SU-DHL-6 (cell line): ENCODE results near the gene PYDC1.

Experiments used
- H2AFZ ChIP-seq: fragments of 200-600 bp; sonication (generic); 2 replicates; pipeline ENCODE4 v1.6.1; 2014; ENCODE audit warnings: low read depth, mild to moderate bottlenecking, moderate library complexity, mixed read lengths, antibody characterized with exemption, low read length; ENCODE audit not compliant: severe bottlenecking
- H3F3A ChIP-seq: fragments of 200-600 bp; shearing (Covaris generic); 2 replicates; pipeline ENCODE4 v1.6.0; 2016; ENCODE audit warnings: antibody characterized with exemption, mild to moderate bottlenecking; ENCODE audit not compliant: insufficient read depth
- H3K27ac ChIP-seq: fragments of 200-600 bp; sonication (generic); 2 replicates; pipeline ENCODE4 v1.5.1; 2016; ENCODE audit warnings: low read depth, mild to moderate bottlenecking, low read length, moderate library complexity, mixed read lengths
- H3K27me3 ChIP-seq: fragments of 200-600 bp; sonication (generic), shearing (Covaris generic); 2 replicates; pipeline ENCODE4 v1.6.0; 2014; ENCODE audit warnings: mild to moderate bottlenecking, low read length
- H3K36me3 ChIP-seq: fragments of 200-600 bp; sonication (generic); 2 replicates; pipeline ENCODE4 v1.6.1; 2014; ENCODE audit warnings: mild to moderate bottlenecking, low read length, mixed read lengths
- H3K4me2 ChIP-seq: fragments of 300-600, 200-600 bp; shearing (Covaris generic), sonication (generic); 2 replicates; pipeline ENCODE4 v1.6.0; 2014; ENCODE audit warnings: low read length, low read depth, mild to moderate bottlenecking; ENCODE audit not compliant: poor library complexity, severe bottlenecking
- H3K4me3 ChIP-seq: fragments of 200-600 bp; sonication (generic); 2 replicates; pipeline ENCODE4 v1.5.1; 2014; ENCODE audit warnings: antibody characterized with exemption, low read length, mild to moderate bottlenecking, mixed read lengths; ENCODE audit not compliant: insufficient read depth, poor library complexity, severe bottlenecking
- H3K79me2 ChIP-seq: fragments of 200-600 bp; sonication (generic); 2 replicates; pipeline ENCODE4 v1.6.1; 2014; ENCODE audit warnings: mild to moderate bottlenecking, low read length, moderate library complexity; ENCODE audit not compliant: insufficient read depth
- H3K9ac ChIP-seq: fragments of 200-600 bp; sonication (generic); 2 replicates; pipeline ENCODE4 v1.7.0; 2014; ENCODE audit warnings: mild to moderate bottlenecking, low read length
- H3K9me2 ChIP-seq: fragments of 200-600 bp; sonication (generic); replicated peaks from 2 replicates; pipeline ENCODE4 v1.6.1; 2014; ENCODE audit warnings: low read length; ENCODE audit not compliant: insufficient read depth
- H3K9me3 ChIP-seq: fragments of 200-600 bp; sonication (generic); 2 replicates; pipeline ENCODE4 v1.6.1; 2014; ENCODE audit warnings: low read length, mixed read lengths; ENCODE audit not compliant: insufficient read depth
- H4K20me1 ChIP-seq: fragments of 200-600 bp; sonication (generic); 2 replicates; pipeline ENCODE4 v1.6.1; 2014; ENCODE audit warnings: low read depth, mild to moderate bottlenecking, antibody characterized with exemption, low read length, moderate library complexity, mixed read lengths
- EZH2phosphoT487 ChIP-seq: fragments of 200-600 bp; sonication (generic), shearing (Covaris generic); conservative IDR thresholded peaks from 2 replicates; pipeline ENCODE4 v1.6.1; 2018; ENCODE audit warnings: mild to moderate bottlenecking, antibody characterized with exemption, low read length, moderate library complexity, mixed read lengths
- TF ChIP-seq, protein P1 (sequence below): fragments of 200-600 bp; sonication (generic); IDR thresholded peaks from one replicate; pipeline ENCODE4 v1.5.1; 2017; ENCODE audit warnings: antibody characterized with exemption, mild to moderate bottlenecking, low read length, moderate library complexity; ENCODE audit not compliant: insufficient read depth, poor library complexity, severe bottlenecking

Gene PYDC1

DNA sequence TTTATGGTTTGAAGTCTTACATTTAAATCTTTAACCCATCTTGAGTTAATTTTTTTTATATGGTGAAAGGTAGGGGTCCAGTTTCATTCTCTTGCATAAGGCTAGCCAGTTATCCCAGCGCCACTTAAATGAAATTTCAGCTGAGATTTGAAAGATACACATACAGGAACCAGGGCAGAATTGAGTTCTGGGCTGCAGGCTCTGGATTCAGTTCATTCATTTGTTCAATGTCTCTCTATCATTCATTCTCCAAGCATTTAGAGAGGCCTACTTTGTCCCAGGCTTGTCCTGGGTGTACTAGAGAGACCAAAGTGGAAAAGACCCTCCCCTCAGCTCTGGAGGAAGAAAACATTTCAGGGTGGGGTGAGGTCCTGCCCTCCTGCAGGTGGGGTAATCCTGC is 3.6 kb downstream of the PYDC1 start:
- no peaks in the 10 kb centered on the region for H3K9me2 ChIP-seq
- no peaks in the 10 kb centered on the region for H3F3A ChIP-seq
- no peak overlapping the region for H3K4me3 ChIP-seq
- TF ChIP-seq, protein P1, sequence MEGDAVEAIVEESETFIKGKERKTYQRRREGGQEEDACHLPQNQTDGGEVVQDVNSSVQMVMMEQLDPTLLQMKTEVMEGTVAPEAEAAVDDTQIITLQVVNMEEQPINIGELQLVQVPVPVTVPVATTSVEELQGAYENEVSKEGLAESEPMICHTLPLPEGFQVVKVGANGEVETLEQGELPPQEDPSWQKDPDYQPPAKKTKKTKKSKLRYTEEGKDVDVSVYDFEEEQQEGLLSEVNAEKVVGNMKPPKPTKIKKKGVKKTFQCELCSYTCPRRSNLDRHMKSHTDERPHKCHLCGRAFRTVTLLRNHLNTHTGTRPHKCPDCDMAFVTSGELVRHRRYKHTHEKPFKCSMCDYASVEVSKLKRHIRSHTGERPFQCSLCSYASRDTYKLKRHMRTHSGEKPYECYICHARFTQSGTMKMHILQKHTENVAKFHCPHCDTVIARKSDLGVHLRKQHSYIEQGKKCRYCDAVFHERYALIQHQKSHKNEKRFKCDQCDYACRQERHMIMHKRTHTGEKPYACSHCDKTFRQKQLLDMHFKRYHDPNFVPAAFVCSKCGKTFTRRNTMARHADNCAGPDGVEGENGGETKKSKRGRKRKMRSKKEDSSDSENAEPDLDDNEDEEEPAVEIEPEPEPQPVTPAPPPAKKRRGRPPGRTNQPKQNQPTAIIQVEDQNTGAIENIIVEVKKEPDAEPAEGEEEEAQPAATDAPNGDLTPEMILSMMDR = no peak
- no peaks in the 10 kb centered on the region for H3K27me3 ChIP-seq
- H3K79me2 ChIP-seq = no peaks in the 10 kb centered on the region
- no peak overlapping the region for H3K4me2 ChIP-seq
- H3K36me3 ChIP-seq = no peaks in the 10 kb centered on the region
- no peak overlapping the region for H3K9ac ChIP-seq
- no peak overlapping the region for H3K27ac ChIP-seq
- no peaks in the 10 kb centered on the region for H3K9me3 ChIP-seq
- H4K20me1 ChIP-seq = no peaks in the 10 kb centered on the region
- no peak overlapping the region for H2AFZ ChIP-seq

DNA sequence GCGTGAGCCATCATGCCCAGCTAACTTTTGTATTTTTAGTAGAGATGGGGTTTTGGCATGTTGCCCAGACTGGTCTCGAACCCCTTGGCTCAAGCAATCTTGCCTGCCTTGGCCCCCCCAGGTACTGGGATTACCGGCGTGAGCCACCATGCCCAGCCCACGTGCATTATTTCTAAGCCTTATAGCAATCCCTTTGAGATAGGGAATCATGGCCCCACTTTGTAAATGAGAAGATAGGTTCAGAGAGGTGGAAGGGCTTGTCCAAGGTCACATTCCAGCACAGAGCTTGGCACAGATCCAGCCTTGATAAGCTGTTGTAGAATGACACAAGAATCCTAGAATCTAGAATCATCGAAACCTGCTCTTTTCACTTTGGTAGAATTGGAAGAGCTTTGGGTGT is 10.2 kb downstream of the PYDC1 start:
- Histone ChIP-seq H3K4me3 (no peak overlapping the region), H4K20me1 (no peaks in the 10 kb centered on the region), H3K79me2 (no peaks in the 10 kb centered on the region), H3K4me2 (no peak overlapping the region), H3K27ac (no peak overlapping the region), H3K9me2 (no peaks in the 10 kb centered on the region), H3K36me3 (no peaks in the 10 kb centered on the region), H3K27me3 (no peaks in the 10 kb centered on the region), H2AFZ (no peak overlapping the region), H3K9me3 (no peaks in the 10 kb centered on the region), H3F3A (no peaks in the 10 kb centered on the region), H3K9ac (no peak overlapping the region)
- TF ChIP-seq, protein P1 = no peak
- no peak for TF ChIP-seq EZH2phosphoT487

DNA sequence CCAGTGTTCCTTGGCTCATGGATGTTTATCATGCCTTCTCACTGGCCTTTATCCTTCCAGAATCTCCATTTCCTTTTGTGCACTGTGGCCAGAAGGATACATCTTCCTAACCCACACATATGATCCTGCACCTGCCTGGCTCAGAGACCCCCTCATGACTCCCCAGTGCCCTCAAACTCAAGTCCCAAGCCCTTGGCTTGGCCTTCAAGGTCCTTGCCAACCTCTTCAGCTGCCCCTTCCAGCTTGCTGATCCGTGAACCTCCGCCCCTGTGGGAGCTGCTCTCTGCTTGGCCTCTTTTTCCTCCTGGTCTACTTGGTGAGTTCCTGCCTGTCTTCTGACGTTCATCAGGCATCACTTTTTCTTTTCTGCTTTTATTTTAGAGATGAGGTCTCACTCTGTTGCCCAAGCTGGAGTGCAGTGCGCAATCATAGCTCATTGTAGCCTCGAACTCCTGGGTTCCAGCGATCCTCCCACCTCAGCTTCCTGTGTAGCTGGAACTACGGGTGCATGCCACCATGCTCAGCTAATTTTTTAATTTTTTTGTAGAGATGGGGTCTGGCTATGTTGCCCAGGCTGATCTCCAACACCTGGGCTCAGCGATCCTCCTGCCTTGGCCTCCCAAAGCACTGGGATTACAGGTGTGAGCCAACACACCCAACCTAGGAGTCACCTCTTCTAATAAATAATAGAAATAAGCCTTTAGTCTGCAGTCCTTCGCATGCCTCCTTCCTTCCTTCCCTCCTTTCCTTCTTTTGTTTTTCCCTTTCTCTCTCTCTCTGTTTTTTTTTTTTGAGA is 11.9 kb downstream of the PYDC1 start:
- Histone ChIP-seq H3K79me2 (no peaks in the 10 kb centered on the region), H3K9ac (no peak overlapping the region), H3F3A (peaks cover 10% of the 10 kb centered on the region; the same call in 1 of the 2 replicates), H3K36me3 (no peaks in the 10 kb centered on the region), H3K27me3 (no peaks in the 10 kb centered on the region), H3K4me2 (no peak overlapping the region), H3K4me3 (no peak overlapping the region), H4K20me1 (no peaks in the 10 kb centered on the region), H2AFZ (no peak overlapping the region), H3K9me3 (no peaks in the 10 kb centered on the region), H3K9me2 (no peaks in the 10 kb centered on the region), H3K27ac (no peak overlapping the region)
- TF ChIP-seq, protein P1 = no peak
- no peak for TF ChIP-seq EZH2phosphoT487
